GM06990 (cell line): ENCODE measurements around the gene ALDH1L1.

Source experiments
- DNase-seq: peaks from one replicate; pipeline ENCODE4 v3.0.0-alpha.2; 2011; ENCODE audit not compliant: insufficient read length; ENCODE audit errors: extremely low read depth
- H3K27me3 ChIP-seq: replicated peaks from 2 replicates; pipeline ENCODE4 v1.6.0; 2011; ENCODE audit warnings: low read length; ENCODE audit not compliant: control insufficient read depth, insufficient read depth
- H3K36me3 ChIP-seq: 2 replicates; pipeline ENCODE4 v1.5.1; 2011; ENCODE audit warnings: low read length; ENCODE audit not compliant: control insufficient read depth, insufficient read depth
- H3K4me3 ChIP-seq: replicated peaks from 2 replicates; pipeline ENCODE4 v1.5.1; 2011; ENCODE audit warnings: low read depth, mild to moderate bottlenecking, control low read depth, low read length
- CTCF ChIP-seq: IDR thresholded peaks from 2 replicates; pipeline ENCODE4 v1.5.1; 2011; ENCODE audit warnings: low read length, control low read depth, mild to moderate bottlenecking, inconsistent platforms; ENCODE audit not compliant: insufficient read depth, poor library complexity, severe bottlenecking

Gene ALDH1L1

GRCh38 chr3:126056681-126057500 is 123.5 kb downstream of the ALDH1L1 start:
- Histone ChIP-seq H3K4me3 (no peak overlapping the region), H3K36me3 (no peaks in the 10 kb centered on the region; the same call in 1 of the 2 replicates), H3K27me3 (no peaks in the 10 kb centered on the region)
- no peak for TF ChIP-seq CTCF
- DNase-seq: no peak

- DNase-seq: no peak
- Histone ChIP-seq H3K4me3 (no peak overlapping the region), H3K36me3 (no peaks in the 10 kb centered on the region; the same call in 1 of the 2 replicates), H3K27me3 (no peaks in the 10 kb centered on the region)
- TF ChIP-seq CTCF: no peak
These were observed 124.3 kb downstream of the ALDH1L1 start for GRCh38 chr3:126056088-126056487.

- H3K4me3 ChIP-seq: no peak overlapping the region
- H3K36me3 ChIP-seq: no peaks in the 10 kb centered on the region; the same call in 1 of the 2 replicates
- TF ChIP-seq CTCF: no peak
- DNase-seq: no peak
- no peaks in the 10 kb centered on the region for H3K27me3 ChIP-seq
These were observed 125.5 kb downstream of the ALDH1L1 start for GRCh38 chr3:126054870-126055269.

GRCh38 chr3:126053949-126054569 is 126.3 kb downstream of the ALDH1L1 start:
- no peak for TF ChIP-seq CTCF
- no peaks in the 10 kb centered on the region; the same call in 1 of the 2 replicates for H3K36me3 ChIP-seq

More at GRCh38 chr3:126053949-126054569, 126.3 kb downstream of the ALDH1L1 start:
- Histone ChIP-seq H3K4me3 (no peak overlapping the region), H3K27me3 (no peaks in the 10 kb centered on the region)
- no peak for DNase-seq
